ENCODE data around the gene STAB2.

STAB2 gene

GRCh38 chr12:103687253-103687652, 100.2 kb downstream of the STAB2 start:
- H3K9me2 ChIP-seq (ENCODE audit: low read depth, low read length) = no peaks in the 10 kb centered on the region
- no peaks in the 10 kb centered on the region for H3K36me3 ChIP-seq (ENCODE audit: insufficient read depth, low read length)
- no peaks in the 10 kb centered on the region for H3F3A ChIP-seq (ENCODE audit: insufficient read depth, low read length)
- no peak overlapping the region for H3K9ac ChIP-seq (ENCODE audit: low read length)
- H3K79me2 ChIP-seq (ENCODE audit: insufficient read depth, low read length) = no peaks in the 10 kb centered on the region
- no peaks in the 10 kb centered on the region for H3K9me3 ChIP-seq (ENCODE audit: low read length)
- no peak overlapping the region for H2AFZ ChIP-seq (ENCODE audit: low read length)
- no peak overlapping the region for H3K4me2 ChIP-seq (ENCODE audit: low read length)
- H3K27ac ChIP-seq (ENCODE audit: low read depth, low read length, poor library complexity, severe bottlenecking) = no peak overlapping the region
- no peak for TF ChIP-seq EZH2 (IDR thresholded peaks at IDR 0.05; ENCODE audit: borderline replicate concordance, low read length)
- no peak for TF ChIP-seq CTCF (IDR thresholded peaks at IDR 0.05; ENCODE audit: low read length)
- H3K4me1 ChIP-seq (ENCODE audit: insufficient read depth, low read length, severe bottlenecking) = no peaks in the 10 kb centered on the region
- H3K27me3 ChIP-seq (ENCODE audit: insufficient read depth, low read length) = no peaks in the 10 kb centered on the region
- H3K4me3 ChIP-seq (ENCODE audit: low read depth, low read length, poor library complexity, severe bottlenecking) = no peak overlapping the region
- no peaks in the 10 kb centered on the region for H4K20me1 ChIP-seq (ENCODE audit: insufficient read depth, low read length)

DNA sequence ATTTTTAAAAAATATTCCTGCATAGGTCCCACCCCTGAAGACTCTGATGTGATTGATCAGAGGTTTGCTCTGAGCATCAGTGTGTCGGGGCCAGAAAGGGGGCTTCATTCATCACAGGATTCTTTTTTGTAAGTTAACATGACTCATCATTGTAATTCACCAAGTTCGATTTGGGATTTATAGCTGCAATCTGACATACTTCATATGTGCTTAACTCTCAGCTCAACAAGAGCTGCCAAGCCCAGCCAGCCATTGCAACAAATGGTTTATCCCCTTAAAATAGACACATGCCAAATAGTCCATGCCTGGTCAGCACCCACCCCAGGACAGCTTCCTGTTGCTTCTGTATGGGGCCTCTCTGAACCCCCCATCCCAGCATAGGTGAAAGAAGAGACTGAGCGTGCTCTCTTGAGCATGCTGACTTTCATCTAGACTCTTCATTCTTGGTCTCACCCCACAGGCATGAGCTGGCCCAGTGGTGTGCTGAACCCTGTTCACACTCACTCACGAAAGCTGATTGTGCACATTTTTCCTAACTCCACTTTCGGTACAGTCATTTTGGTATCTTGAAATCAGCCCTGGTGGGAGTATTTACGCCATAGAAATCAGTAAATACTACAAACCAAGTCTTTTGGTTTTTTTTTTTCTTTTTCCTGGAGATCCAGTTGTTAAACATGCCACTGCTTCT, 101.4 kb downstream of the STAB2 start:
- H2AFZ ChIP-seq (ENCODE audit: low read length) = no peak overlapping the region
- H3K27me3 ChIP-seq (ENCODE audit: insufficient read depth, low read length) = no peaks in the 10 kb centered on the region
- no peak overlapping the region for H3K27ac ChIP-seq (ENCODE audit: low read depth, low read length, poor library complexity, severe bottlenecking)
- H4K20me1 ChIP-seq (ENCODE audit: insufficient read depth, low read length) = no peaks in the 10 kb centered on the region
- no peaks in the 10 kb centered on the region for H3F3A ChIP-seq (ENCODE audit: insufficient read depth, low read length)
- no peaks in the 10 kb centered on the region for H3K36me3 ChIP-seq (ENCODE audit: insufficient read depth, low read length)
- no peaks in the 10 kb centered on the region for H3K79me2 ChIP-seq (ENCODE audit: insufficient read depth, low read length)
- H3K9me2 ChIP-seq (ENCODE audit: low read depth, low read length) = no peaks in the 10 kb centered on the region
- no peaks in the 10 kb centered on the region for H3K4me1 ChIP-seq (ENCODE audit: insufficient read depth, low read length, severe bottlenecking)
- TF ChIP-seq EZH2 (IDR thresholded peaks at IDR 0.05; ENCODE audit: borderline replicate concordance, low read length) (no peak), CTCF (IDR thresholded peaks at IDR 0.05; ENCODE audit: low read length) (no peak)
- no peak overlapping the region for H3K9ac ChIP-seq (ENCODE audit: low read length)
- H3K4me3 ChIP-seq (ENCODE audit: low read depth, low read length, poor library complexity, severe bottlenecking) = no peak overlapping the region
- H3K9me3 ChIP-seq (ENCODE audit: low read length) = no peaks in the 10 kb centered on the region
- H3K4me2 ChIP-seq (ENCODE audit: low read length) = no peak overlapping the region

GRCh38 chr12:103690426-103690825, 103.4 kb downstream of the STAB2 start:
- no peak overlapping the region for H2AFZ ChIP-seq (ENCODE audit: low read length)
- no peaks in the 10 kb centered on the region for H3K4me1 ChIP-seq (ENCODE audit: insufficient read depth, low read length, severe bottlenecking)
- no peak overlapping the region for H3K4me3 ChIP-seq (ENCODE audit: low read depth, low read length, poor library complexity, severe bottlenecking)
- no peaks in the 10 kb centered on the region for H3K9me3 ChIP-seq (ENCODE audit: low read length)
- H3K9me2 ChIP-seq (ENCODE audit: low read depth, low read length) = no peaks in the 10 kb centered on the region
- TF ChIP-seq CTCF (IDR thresholded peaks at IDR 0.05; ENCODE audit: low read length) (no peak), EZH2 (IDR thresholded peaks at IDR 0.05; ENCODE audit: borderline replicate concordance, low read length) (no peak)
- no peaks in the 10 kb centered on the region for H4K20me1 ChIP-seq (ENCODE audit: insufficient read depth, low read length)
- no peaks in the 10 kb centered on the region for H3K79me2 ChIP-seq (ENCODE audit: insufficient read depth, low read length)
- H3F3A ChIP-seq (ENCODE audit: insufficient read depth, low read length) = no peaks in the 10 kb centered on the region
- H3K36me3 ChIP-seq (ENCODE audit: insufficient read depth, low read length) = no peaks in the 10 kb centered on the region
- H3K27me3 ChIP-seq (ENCODE audit: insufficient read depth, low read length) = no peaks in the 10 kb centered on the region
- no peak overlapping the region for H3K9ac ChIP-seq (ENCODE audit: low read length)
- H3K4me2 ChIP-seq (ENCODE audit: low read length) = no peak overlapping the region
- H3K27ac ChIP-seq (ENCODE audit: low read depth, low read length, poor library complexity, severe bottlenecking) = no peak overlapping the region
